GM12878 (cell line): ENCODE data around the gene CES4A. TPM values are rescaled to one million over a fixed set of nuclear protein-coding genes. Genes with fewer than 3 reads are reported as not detected.

ENCODE experiments used
- ATAC-seq: fragments of 200-7000 bp; cut with Tn5 transposase; 3 replicates; pipeline ENCODE4 v1.9.1; 2020; ENCODE audit warnings: mild to moderate bottlenecking, moderate library complexity
- BruUV-seq: library from RNA; stranded (reverse); fragments of 400-500 nt; replicated peaks from 2 replicates; lab custom pipeline; 2021; lab: Mats Ljungman, UMichigan
- CTCF ChIA-PET: fragments of 300-600 bp; sonication (Branson Sonifier 250); formaldehyde crosslinking; extraction: SDS; loops from one replicate; lab custom pipeline; 2021; ENCODE audit warnings: inconsistent platforms; lab: Yijun Ruan, JAX
- POLR2A ChIA-PET: fragments of 350-600 bp; formaldehyde crosslinking; extraction: SDS; loops from one replicate; lab custom pipeline; 2021; ENCODE audit warnings: inconsistent platforms; lab: Charles Lee
- RAD21 ChIA-PET: fragments of 300-600 bp; sonication (Branson Sonifier 250); formaldehyde crosslinking; loops from one replicate; lab custom pipeline; 2023; ENCODE audit warnings: antibody characterized with exemption; ENCODE audit not compliant: unreplicated experiment; lab: Charles Lee
- SMC1A ChIA-PET: fragments of 300-600 bp; sonication (Branson Sonifier 250); formaldehyde crosslinking; loops from one replicate; lab custom pipeline; 2023; ENCODE audit not compliant: unreplicated experiment, uncharacterized antibody; lab: Charles Lee
- DNase-seq: peaks from one replicate; pipeline ENCODE4 v3.0.0-alpha.2; 2011; ENCODE audit warnings: low read depth, low spot score
- FAIRE-seq: peaks from 3 replicates; lab custom pipeline; 2011; peaks lifted over from hg19 to GRCh38; lab: Jason Lieb, UNC
- H2AFZ ChIP-seq: 2 replicates; pipeline ENCODE4 v1.6.0; 2011; ENCODE audit warnings: low read depth, low read length, control low read depth; ENCODE audit not compliant: control insufficient read depth
- H3K27ac ChIP-seq: 2 replicates; pipeline ENCODE4 v1.5.1; 2011; ENCODE audit warnings: control low read depth; ENCODE audit not compliant: control insufficient read depth, insufficient read depth
- H3K27me3 ChIP-seq, 2 experiments: replicated peaks in 1 of 2; 2 replicates each; pipeline versions ENCODE4 v1.6.0 to v1.6.1; 2011; ENCODE audit warnings: low read length in 1 of 2; ENCODE audit not compliant: control insufficient read depth in 2 of 2, insufficient read depth in 2 of 2
- H3K36me3 ChIP-seq, 2 experiments: 2 replicates each; pipeline ENCODE4 v1.5.1; 2011; ENCODE audit warnings: low read length in 1 of 2; ENCODE audit not compliant: control insufficient read depth in 2 of 2, insufficient read depth in 2 of 2
- H3K4me1 ChIP-seq: 2 replicates; pipeline ENCODE4 v1.6.1; 2011; ENCODE audit warnings: mild to moderate bottlenecking, low read length, moderate library complexity, mixed read lengths; ENCODE audit not compliant: control insufficient read depth, insufficient read depth
- H3K4me2 ChIP-seq: 2 replicates; pipeline ENCODE4 v1.6.0; 2011; ENCODE audit warnings: control low read depth; ENCODE audit not compliant: control insufficient read depth, insufficient read depth
- H3K4me3 ChIP-seq: fragments of 200-600 bp; sonication (generic); 2 replicates; pipeline ENCODE4 v1.5.1; 2016
- H3K79me2 ChIP-seq: 2 replicates; pipeline ENCODE4 v1.6.0; 2011; ENCODE audit warnings: low read length; ENCODE audit not compliant: control insufficient read depth, insufficient read depth
- H3K9ac ChIP-seq: 2 replicates; pipeline ENCODE4 v1.8.0; 2011; ENCODE audit warnings: low read length, control low read depth, mixed read lengths; ENCODE audit not compliant: control insufficient read depth, insufficient read depth
- H3K9me3 ChIP-seq: replicated peaks from 3 replicates; pipeline ENCODE4 v1.5.1; 2011; ENCODE audit warnings: mild to moderate bottlenecking, low read length; ENCODE audit not compliant: control insufficient read depth, insufficient read depth
- H4K20me1 ChIP-seq: 2 replicates; pipeline ENCODE4 v1.6.0; 2011; ENCODE audit not compliant: control insufficient read depth, insufficient read depth
- CEBPZ ChIP-seq: fragments of 150-350 bp; IDR thresholded peaks from 2 replicates; pipeline ENCODE4 v1.6.1; 2016; ENCODE audit warnings: low read depth, low read length
- SPI1 ChIP-seq: IDR thresholded peaks from 2 replicates; pipeline ENCODE4 v1.6.1; 2011; ENCODE audit warnings: low read depth, mild to moderate bottlenecking, low read length, moderate library complexity, borderline replicate concordance; ENCODE audit not compliant: insufficient read depth
- ZNF217 ChIP-seq: fragments of 450-650 bp; IDR thresholded peaks from 2 replicates; pipeline ENCODE4 v1.6.1; 2017; ENCODE audit warnings: antibody characterized with exemption, mild to moderate bottlenecking
- in situ Hi-C: fragments of 300-500 bp; cut with MboI; formaldehyde crosslinking; loops from 9 replicates; pipeline ENCODE4 v1.14.3; 2018; ENCODE audit warnings: mixed read lengths
- intact Hi-C: fragments of 100-400 bp; cut with micrococcal nuclease; formaldehyde crosslinking; loops from one replicate; pipeline ENCODE4 v1.14.2; 2022; ENCODE audit not compliant: unreplicated experiment
- polyA plus RNA-seq, 11 experiments: library from polyadenylated mRNA; depleted of rRNA in 4 of 11; unstranded in 6 of 11; stranded (reverse) in 5 of 11; fragments of >200 nt; fragmentation: Nextera tagmentation in 4 of 11; fragmentation: Illumina TruSeq in 1 of 11; extraction: Ambion mirVana in 4 of 11; extraction: Trizol in 1 of 11; gene quantifications; 1 replicate in 1 of 11; 2 replicates in 10 of 11; pipeline versions ENCODE4 v1.2.1 to v1.2.3, GENCODE V29; 2011 to 2016; ENCODE audit warnings: inconsistent platforms in 2 of 11, missing spikeins in 2 of 11, low read depth in 1 of 11
- total RNA-seq, 4 experiments: library from RNA; depleted of rRNA in 3 of 4; stranded (reverse); fragments of >200 nt in 3 of 4; fragmentation: Illumina TruSeq in 1 of 4; extraction: Trizol in 1 of 4; gene quantifications; 2 replicates each; pipeline versions ENCODE4 v1.2.1 to v1.2.3, GENCODE V29; 2013 to 2021

The CES4A gene
- total and polyA plus RNA-seq, 10 of the 15 experiments (the other 5 are each of a cell fraction or from before 2014, with no cell fraction given) = 0.05 to 5.0 (median 2.1) TPM

GRCh38 chr16:67016143-67016542 lies 27.8 kb downstream of the CES4A start:
- intact Hi-C loops (loop anchor here (2.0 to 10.0 kb wide), 2 partner anchors 61 to 169 kb away; no protein-coding TSS in a partner anchor), in situ Hi-C loops (loop anchor here (5.0 kb wide), 2 partner anchors 86 to 136 kb away; partner anchors contain the start of gene B3GNT9)
- ChIA-PET POLR2A (interaction anchor here (0.6 to 3.0 kb wide), 3 partner anchors 15 to 85 kb away, joined by 4 to 12 read pairs (median 7); no protein-coding TSS in a partner anchor), SMC1A (interaction anchor here (0.6 to 4.4 kb wide), 6 partner anchors 15 to 141 kb away, joined by 3 to 57 read pairs (median 6); no protein-coding TSS in a partner anchor), CTCF (interaction anchor here (0.7 to 12.3 kb wide), 11 partner anchors 11 to 169 kb away, joined by 3 to 205 read pairs (median 4); partner anchors contain the start of genes B3GNT9, CBFB and CES3), RAD21 (interaction anchor here (0.6 to 4.8 kb wide), 4 partner anchors 35 to 139 kb away, joined by 3 to 69 read pairs (median 8); partner anchors contain the start of gene B3GNT9)
- Histone ChIP-seq H3K4me2 (no peak overlapping the region), H3K4me1 (peaks cover 13% of the 10 kb centered on the region; the same call in 1 of the 2 replicates), H2AFZ (no peak overlapping the region), H3K79me2 (no peaks in the 10 kb centered on the region), H3K27ac (no peak overlapping the region), H3K4me3 (no peak overlapping the region), H3K9me3 (no peaks in the 10 kb centered on the region), H3K27me3 (peaks cover 0 to 2% of the 10 kb centered on the region in 2 experiments; a peak in 3 of 4 replicates), H4K20me1 (no peaks in the 10 kb centered on the region), H3K36me3 (no peaks in the 10 kb centered on the region), H3K9ac (no peak overlapping the region)
- ATAC-seq (no peak), FAIRE-seq (no peak), DNase-seq (no peak)
- BruUV-seq = no TSS peak
- TF ChIP-seq SPI1 (peak; percentile 46; the same call in 1 of the 2 replicates), CEBPZ (no peak), ZNF217 (no peak)
